NOMO-1 (cell line): ENCODE data around the gene PSMD1.
"Not testable (repeated sequence)": the region's sequence is repeated elsewhere in the genome, so short reads cannot be mapped to it uniquely, and the experiment has no call there.

ENCODE experiments used
- DNase-seq, 2 experiments: peaks; one replicate each; lab custom pipeline; 2025; ENCODE audit not compliant: unreplicated experiment in 2 of 2; lab: John Stamatoyannopoulos, UW

PSMD1 gene

GRCh38 chr2:231056453-231057416 lies at the start of gene PSMD1:
PSMD1 (plus strand) TSS chr2:231056867; CDS start chr2:231057026, 159 bp downstream.
- peak; percentile 82 to 89 for DNase-seq

GRCh38 chr2:231007286-231008098 lies 49.2 kb upstream of the PSMD1 start:
- DNase-seq = no peak

GRCh38 chr2:231008131-231008530 lies 48.5 kb upstream of the PSMD1 start:
- DNase-seq = no peak

GRCh38 chr2:231009236-231009919 lies 47.3 kb upstream of the PSMD1 start:
- DNase-seq = no peak

DNA sequence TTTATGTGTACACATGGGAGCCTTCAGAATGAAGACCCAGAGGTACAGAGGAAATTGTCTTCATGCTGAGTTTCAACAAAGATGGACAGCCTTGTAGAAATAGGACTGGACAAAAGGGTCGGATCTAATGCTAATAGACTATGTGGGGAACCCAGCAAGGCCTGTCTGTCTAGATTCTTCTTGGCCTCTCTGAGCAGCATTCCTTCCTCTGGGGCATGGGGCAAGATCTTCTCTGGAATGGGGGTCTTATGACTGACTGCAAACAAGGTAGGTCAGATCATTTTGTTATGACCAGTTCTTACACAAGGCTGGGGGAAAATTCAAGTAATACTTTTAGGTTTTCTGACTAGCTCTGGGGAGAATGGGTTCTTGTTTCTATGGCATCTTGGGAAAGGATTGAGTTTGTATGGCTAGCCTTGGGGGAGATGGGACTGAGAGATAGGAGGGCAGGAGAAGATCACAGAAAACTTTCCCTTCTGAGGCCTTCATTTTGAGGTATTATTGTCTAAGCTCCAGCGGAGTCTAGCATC lies 46.4 kb upstream of the PSMD1 start:
- DNase-seq = no peak

- no peak for DNase-seq
Observed at GRCh38 chr2:231011526-231011925, 45.1 kb upstream of the PSMD1 start.

DNA sequence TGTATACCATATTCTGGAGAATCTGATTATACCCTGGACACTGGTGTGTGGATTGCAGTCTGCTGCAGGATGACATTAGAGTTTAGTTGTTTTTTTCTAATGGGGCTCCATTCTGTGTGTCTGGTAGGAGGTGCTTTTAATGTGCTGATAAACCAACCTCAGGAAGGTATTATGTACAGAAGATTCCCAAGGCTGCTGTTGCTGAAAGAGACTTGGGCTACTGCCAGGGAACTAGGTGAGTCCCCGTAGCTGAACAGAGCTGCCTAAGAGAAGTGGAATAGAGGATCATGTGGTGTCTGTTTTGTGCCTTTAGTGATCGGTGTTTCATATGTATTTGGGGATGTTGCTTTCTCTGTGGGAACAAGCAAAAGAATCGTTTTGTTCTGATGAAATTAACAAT lies 44.2 kb upstream of the PSMD1 start:
- DNase-seq = no peak

DNA sequence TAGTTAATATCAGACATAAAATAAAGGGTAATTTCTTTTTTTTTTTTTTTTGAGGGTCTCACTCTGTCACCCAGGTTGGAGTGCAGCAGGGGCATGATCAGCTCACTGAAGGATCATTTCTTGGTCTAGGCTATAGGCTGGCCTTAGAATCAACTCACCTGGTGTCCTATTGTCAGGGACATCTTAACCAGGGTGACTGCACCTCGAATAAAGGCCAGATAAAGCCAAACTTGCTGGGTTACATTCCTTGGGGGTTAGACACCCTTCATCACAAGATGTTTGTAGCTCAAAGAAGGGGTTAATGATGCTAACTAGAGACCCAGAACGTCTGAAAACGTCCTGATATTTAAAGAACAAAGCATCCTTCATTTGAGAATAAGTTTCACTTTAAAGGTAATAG lies 42.8 kb upstream of the PSMD1 start:
- no peak for DNase-seq

DNA sequence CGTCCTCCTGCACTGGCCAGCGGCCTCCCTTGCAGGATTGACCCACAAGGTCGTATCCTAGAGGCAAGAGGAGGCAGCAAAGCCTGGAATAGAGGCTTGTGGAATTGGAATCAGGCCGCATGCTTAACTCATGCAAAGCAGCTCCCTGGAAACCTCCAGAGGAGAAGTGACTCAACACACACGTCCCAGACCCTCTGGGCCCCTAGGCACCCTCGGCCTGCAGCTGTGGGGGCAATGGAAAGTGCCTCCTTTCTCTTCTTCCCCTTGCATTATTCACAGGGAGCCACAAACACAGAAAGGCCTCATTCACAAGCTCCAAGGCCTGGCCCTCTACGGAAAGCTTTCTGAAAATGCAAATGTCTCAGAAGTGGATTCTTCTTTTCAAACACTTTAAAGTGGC lies 41.2 kb upstream of the PSMD1 start:
- no peak for DNase-seq

DNA sequence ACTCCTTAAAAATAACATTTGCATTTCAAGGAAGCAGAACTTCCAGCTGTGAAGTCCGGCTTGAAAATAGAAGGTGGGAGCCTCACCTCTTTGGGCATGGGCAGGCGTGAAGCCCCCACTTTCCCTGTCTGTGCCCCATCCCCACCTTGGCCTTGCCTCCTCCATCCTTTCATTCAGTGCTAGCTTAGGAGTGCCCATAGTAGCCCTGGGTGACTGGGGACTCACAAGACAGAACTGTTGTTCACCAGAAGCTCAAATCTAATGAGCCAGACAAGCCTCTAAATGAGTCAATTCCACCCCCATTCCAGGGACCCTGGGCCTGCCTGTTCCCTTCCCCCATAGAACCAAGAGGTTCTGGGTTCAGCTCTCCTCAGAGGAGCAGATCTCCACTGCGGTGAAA lies 40.7 kb upstream of the PSMD1 start:
- DNase-seq = no peak

GRCh38 chr2:231016566-231017230 lies 40.0 kb upstream of the PSMD1 start:
- peak in 1 of 2 experiments; percentile 18 for DNase-seq

DNA sequence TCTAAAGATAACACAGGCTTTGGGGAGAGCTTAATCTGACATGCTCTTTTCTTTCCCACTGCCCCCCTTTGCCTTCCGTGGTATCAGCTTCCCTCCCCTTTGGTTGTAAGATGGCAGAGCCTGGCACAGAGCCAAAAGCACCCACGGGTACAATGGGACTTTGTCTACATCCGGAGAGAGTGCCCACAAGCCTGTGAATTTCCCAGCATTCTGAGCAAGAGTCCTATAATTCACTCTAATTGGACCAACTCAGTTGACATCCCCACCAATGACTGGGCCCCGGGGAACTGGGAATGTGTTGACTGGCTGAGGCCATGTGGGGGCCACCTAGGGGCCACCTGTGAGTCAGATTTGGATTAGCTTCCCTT lies 39.5 kb upstream of the PSMD1 start:
- DNase-seq = no peak

GRCh38 chr2:231018184-231018583 lies 38.5 kb upstream of the PSMD1 start:
- no peak for DNase-seq

DNA sequence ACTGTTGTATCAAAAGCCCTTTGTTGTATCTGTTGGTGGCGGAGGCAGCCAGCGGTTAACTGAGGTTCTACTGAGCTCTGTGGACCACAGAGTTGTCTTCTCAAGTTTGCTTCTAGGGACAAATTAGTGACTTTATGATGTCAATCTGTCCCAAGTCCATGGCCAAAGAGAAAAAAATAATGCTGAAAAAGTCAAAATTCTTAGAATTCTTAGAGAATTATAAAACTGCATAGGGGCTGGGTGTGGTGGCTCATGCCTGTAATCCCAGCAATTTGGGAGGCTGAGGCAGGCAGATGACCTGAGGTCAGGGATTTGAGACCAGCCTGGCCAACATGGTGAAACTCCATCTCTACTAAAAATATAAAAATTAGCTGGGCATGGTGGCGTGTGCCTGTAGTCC lies 31.6 kb upstream of the PSMD1 start:
- DNase-seq = not testable (repeated sequence)

GRCh38 chr2:231028889-231029288 lies 27.8 kb upstream of the PSMD1 start:
- no peak for DNase-seq

DNA sequence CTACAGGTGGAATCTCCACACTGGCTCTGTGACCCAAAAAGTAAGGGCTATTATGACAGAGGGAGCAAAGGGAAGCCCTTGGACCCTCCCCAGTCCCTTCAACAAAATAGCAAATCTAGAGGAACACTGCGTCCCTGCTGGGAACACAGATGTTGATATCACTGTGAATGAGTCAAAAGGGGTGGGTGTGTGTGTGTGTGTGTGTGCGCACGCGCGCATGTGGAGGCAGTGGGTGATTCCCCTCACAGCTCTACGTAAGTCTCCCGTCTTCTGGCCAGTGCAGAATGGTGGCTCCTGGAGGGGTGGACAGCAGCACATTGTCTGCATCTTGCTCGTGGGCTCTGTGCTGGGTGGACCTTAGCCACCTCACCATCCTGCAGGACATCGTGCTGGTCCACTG lies 27.1 kb upstream of the PSMD1 start:
- DNase-seq = no peak

GRCh38 chr2:231030725-231031124 lies 25.9 kb upstream of the PSMD1 start:
- DNase-seq = no peak

GRCh38 chr2:231032575-231033140 lies 24.0 kb upstream of the PSMD1 start:
- no peak for DNase-seq

- DNase-seq = no peak
Observed at GRCh38 chr2:231033147-231034132, 23.2 kb upstream of the PSMD1 start.
